Erythroblast (primary cell): ENCODE data around the gene XPNPEP3.
"Not testable (repeated sequence)": the region's sequence is repeated elsewhere in the genome, so short reads cannot be mapped to it uniquely, and the experiment has no call there.

Experiments
- GATA1 ChIP-seq: IDR thresholded peaks from 2 replicates; pipeline ENCODE4 v1.6.1; 2011; ENCODE audit warnings: low read depth, mild to moderate bottlenecking, control low read depth, low read length, moderate library complexity
- POLR2A ChIP-seq: IDR thresholded peaks from 2 replicates; pipeline ENCODE4 v1.6.1; 2011; ENCODE audit warnings: mild to moderate bottlenecking, low read length

DNA sequence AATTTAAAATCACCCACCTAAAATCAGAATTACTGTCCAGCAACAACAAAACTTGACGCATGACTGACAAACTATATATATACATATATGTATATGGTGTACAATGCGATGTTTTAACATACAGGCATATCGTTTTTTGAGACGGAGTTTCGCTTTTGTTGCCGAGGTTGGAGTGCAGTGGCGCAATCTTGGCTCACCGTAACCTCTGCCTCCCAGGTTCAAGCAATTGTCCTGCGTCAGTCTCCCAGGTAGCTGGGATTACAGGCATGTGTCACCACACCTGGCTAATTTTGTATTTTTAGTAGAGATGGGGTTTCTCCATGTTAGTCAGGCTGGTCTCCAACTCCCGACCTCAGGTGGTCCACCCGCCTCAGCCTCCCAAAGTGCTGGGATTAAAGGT is 11.1 kb upstream of the XPNPEP3 start:
- not testable (repeated sequence) for TF ChIP-seq POLR2A, GATA1
